HepG2 (cell line): ENCODE results near the gene ZNHIT1. TPM values are rescaled to one million over a fixed set of nuclear protein-coding genes. Genes with fewer than 3 reads are reported as not detected.

Source experiments
- CREB1 ChIP-seq, 2 experiments: fragments of 450-650 bp in 1 of 2; IDR thresholded peaks; 2 replicates each; pipeline ENCODE4 v1.6.1; 2016 to 2017; ENCODE audit warnings: control low read depth in 1 of 2, mild to moderate bottlenecking in 1 of 2, missing compliant biosample characterization in 1 of 2, missing genetic modification characterization in 1 of 2
- EP300 ChIP-seq, 3 experiments: sonication (generic) in 1 of 3; formaldehyde crosslinking in 1 of 3; IDR thresholded peaks; 2 replicates each; pipeline versions ENCODE4 v1.5.1 to v1.6.1; 2011 to 2020; ENCODE audit warnings: low read depth in 2 of 3, low read length in 2 of 3, borderline replicate concordance in 1 of 3, improper control_type of control experiment in 1 of 3, mild to moderate bottlenecking in 1 of 3, missing genetic modification reagents in 1 of 3, moderate library complexity in 1 of 3
- GABPA ChIP-seq, 2 experiments: IDR thresholded peaks; 2 replicates each; pipeline ENCODE4 v1.6.1; 2011 to 2016; ENCODE audit warnings: low read depth in 2 of 2, low read length in 1 of 2, missing biosample characterization in 1 of 2, missing genetic modification characterization in 1 of 2
- KDM1A ChIP-seq: IDR thresholded peaks from 2 replicates; pipeline ENCODE4 v1.6.1; 2016; ENCODE audit warnings: missing compliant biosample characterization
- PRDM10 ChIP-seq: sonication (generic); formaldehyde crosslinking; IDR thresholded peaks from 2 replicates; pipeline ENCODE4 v1.4.0; 2020; ENCODE audit warnings: low read depth, missing genetic modification reagents
- TBL1XR1 ChIP-seq: fragments of 150-350 bp; IDR thresholded peaks from 2 replicates; pipeline ENCODE4 v1.6.1; 2014; ENCODE audit warnings: borderline replicate concordance, low read length; ENCODE audit not compliant: partially characterized antibody
- ZBTB43 ChIP-seq: sonication (generic); formaldehyde crosslinking; conservative IDR thresholded peaks from 2 replicates; pipeline ENCODE4 v1.4.0; 2020; ENCODE audit warnings: missing genetic modification reagents
- ZMYM3 ChIP-seq: sonication (generic); formaldehyde crosslinking; IDR thresholded peaks from 2 replicates; pipeline ENCODE4 v1.5.1; 2020; ENCODE audit warnings: mild to moderate bottlenecking, missing genetic modification reagents
- ZMYM4 ChIP-seq: sonication (generic); formaldehyde crosslinking; IDR thresholded peaks from 2 replicates; pipeline ENCODE4 v1.8.1; 2023; ENCODE audit warnings: mild to moderate bottlenecking, missing genetic modification reagents
- ZNF512B ChIP-seq: sonication (generic); formaldehyde crosslinking; IDR thresholded peaks from 2 replicates; pipeline ENCODE4 v1.5.1; 2020; ENCODE audit warnings: missing genetic modification reagents, mild to moderate bottlenecking, borderline replicate concordance
- ZNF770 ChIP-seq: sonication (generic); formaldehyde crosslinking; IDR thresholded peaks from 2 replicates; pipeline ENCODE4 v1.5.0; 2020; ENCODE audit warnings: mild to moderate bottlenecking, missing genetic modification reagents
- ZNF781 ChIP-seq: sonication (generic); formaldehyde crosslinking; IDR thresholded peaks from 2 replicates; pipeline ENCODE4 v1.5.1; 2020; ENCODE audit warnings: borderline replicate concordance, mild to moderate bottlenecking, missing genetic modification reagents; ENCODE audit errors: not compliant biosample characterization
- polyA plus RNA-seq, 8 experiments: library from polyadenylated mRNA; depleted of rRNA in 3 of 8; stranded (reverse) in 7 of 8; unstranded in 1 of 8; fragments of >200 nt; fragmentation: Illumina TruSeq in 4 of 8; extraction: Trizol in 4 of 8; gene quantifications; 2 replicates each; pipeline versions ENCODE4 v1.2.1 to v1.2.3, GENCODE V29; 2011 to 2016; ENCODE audit warnings: low read depth in 4 of 8, missing spikeins in 1 of 8, mixed read lengths in 1 of 8; ENCODE audit not compliant: insufficient read depth in 1 of 8
- total RNA-seq, 5 experiments: library from RNA; depleted of rRNA; stranded (reverse); fragments of >200 nt; fragmentation: Illumina TruSeq; extraction: Trizol; gene quantifications; 2 replicates each; pipeline ENCODE4 v1.2.3, GENCODE V29; 2016; ENCODE audit warnings: low read depth in 1 of 5

Gene ZNHIT1
- total and polyA plus RNA-seq, 2 of the 13 experiments (the other 11 are each of a cell fraction or from before 2014, with no cell fraction given) = 32.5 to 64.5 TPM

GRCh38 chr7:101218236-101219125, 516 bp downstream of the ZNHIT1 start (continued):
- peak; percentile 81; the same call in 1 of the 2 replicates for TF ChIP-seq KDM1A
- TF ChIP-seq ZMYM3 (CRISPR knock-in tag) = peak; percentile 93
- no peak for TF ChIP-seq TBL1XR1
- TF ChIP-seq ZNF512B (CRISPR knock-in tag) = 0 out of 2 replicates have a peak, but pooled peaks have one; percentile 48
- peak; percentile 56 for TF ChIP-seq ZNF781 (CRISPR knock-in tag)
- TF ChIP-seq ZBTB43 (CRISPR knock-in tag) = no peak; the same call in 1 of the 2 replicates
- TF ChIP-seq GABPA (IDR thresholded peaks at IDR 0.05; ENCODE audit: low read depth, low read length) = no peak
- TF ChIP-seq GABPA (CRISPR knock-in tag; IDR thresholded peaks at IDR 0.05; ENCODE audit: low read depth) = peak; percentile 75; the same call in 1 of the 2 replicates
- 0 out of 4 replicates have a peak, but pooled peaks of 1 of the 2 experiments have one; percentile 10 for TF ChIP-seq EP300 (IDR thresholded peaks at IDR 0.05; ENCODE audit: low read depth in 2 of 2, low read length in 2 of 2)
- TF ChIP-seq EP300 (CRISPR knock-in tag; IDR thresholded peaks at IDR 0.05; ENCODE audit: borderline replicate concordance) = no peak
- no peak for TF ChIP-seq CREB1 (IDR thresholded peaks at IDR 0.05)
- TF ChIP-seq CREB1 (CRISPR knock-in tag; IDR thresholded peaks at IDR 0.05) = no peak
- peak; percentile 43; the same call in 1 of the 2 replicates for TF ChIP-seq ZMYM4 (CRISPR knock-in tag)
- TF ChIP-seq ZNF770 = peak; percentile 100
- TF ChIP-seq PRDM10 (CRISPR knock-in tag) = 0 out of 2 replicates have a peak, but pooled peaks have one; percentile 51
